Epithelial cell of esophagus (primary cell): Measurements from ENCODE around the gene SEMA6B.

Experiments
- DNase-seq: peaks from one replicate; pipeline ENCODE4 v3.0.0; 2010; ENCODE audit warnings: low read depth
- H3K4me3 ChIP-seq: 2 replicates; pipeline ENCODE4 v1.5.1; 2011; ENCODE audit warnings: mild to moderate bottlenecking, low read length, control low read depth
- TF ChIP-seq, protein P1 (sequence below): IDR thresholded peaks from 2 replicates; pipeline ENCODE4 v1.5.1; 2011; ENCODE audit warnings: low read depth, mild to moderate bottlenecking, low read length, control low read depth, inconsistent platforms; ENCODE audit not compliant: insufficient read depth; ENCODE audit errors: missing control alignments

Gene SEMA6B

DNA sequence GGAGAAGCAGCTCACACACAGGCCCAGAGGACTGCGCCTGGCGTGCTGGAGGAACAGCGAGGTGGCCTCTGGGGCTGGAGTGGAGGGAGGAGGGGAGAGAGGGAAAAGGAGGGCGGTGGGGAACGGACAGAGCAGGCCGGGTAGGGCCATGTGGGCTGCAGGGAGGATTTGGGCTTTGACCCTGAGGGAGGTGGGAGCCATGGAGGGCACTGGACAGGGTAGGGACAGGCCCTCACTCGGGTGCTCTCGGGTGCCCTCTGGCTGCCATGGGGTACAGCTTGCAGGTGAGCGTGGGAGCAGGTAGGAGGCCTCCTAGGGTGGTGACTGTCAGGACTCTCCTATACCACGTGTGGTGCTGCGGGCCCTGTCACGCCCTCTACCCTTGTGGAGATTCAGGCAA lies 64.0 kb downstream of the SEMA6B start:
- no peak overlapping the region for H3K4me3 ChIP-seq

DNA sequence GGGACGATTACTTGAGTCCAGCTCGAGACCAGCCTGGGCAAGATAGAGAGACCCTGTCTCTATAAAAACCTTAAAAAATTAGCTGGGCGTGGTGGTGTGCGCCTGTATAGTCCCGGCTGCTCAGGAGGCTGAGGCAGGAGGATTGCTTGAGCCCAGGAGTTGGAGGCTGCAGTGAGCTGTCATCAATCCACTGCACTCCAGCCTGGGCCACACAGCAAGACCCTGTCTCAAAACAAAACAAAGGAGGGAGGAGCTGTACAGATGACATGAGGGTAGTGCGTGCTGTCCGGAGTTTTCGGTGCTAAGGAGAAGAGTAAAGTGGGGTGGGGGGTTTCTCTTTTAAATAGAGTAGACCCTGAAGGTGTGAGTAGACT lies 64.8 kb downstream of the SEMA6B start:
- TF ChIP-seq, protein P1, sequence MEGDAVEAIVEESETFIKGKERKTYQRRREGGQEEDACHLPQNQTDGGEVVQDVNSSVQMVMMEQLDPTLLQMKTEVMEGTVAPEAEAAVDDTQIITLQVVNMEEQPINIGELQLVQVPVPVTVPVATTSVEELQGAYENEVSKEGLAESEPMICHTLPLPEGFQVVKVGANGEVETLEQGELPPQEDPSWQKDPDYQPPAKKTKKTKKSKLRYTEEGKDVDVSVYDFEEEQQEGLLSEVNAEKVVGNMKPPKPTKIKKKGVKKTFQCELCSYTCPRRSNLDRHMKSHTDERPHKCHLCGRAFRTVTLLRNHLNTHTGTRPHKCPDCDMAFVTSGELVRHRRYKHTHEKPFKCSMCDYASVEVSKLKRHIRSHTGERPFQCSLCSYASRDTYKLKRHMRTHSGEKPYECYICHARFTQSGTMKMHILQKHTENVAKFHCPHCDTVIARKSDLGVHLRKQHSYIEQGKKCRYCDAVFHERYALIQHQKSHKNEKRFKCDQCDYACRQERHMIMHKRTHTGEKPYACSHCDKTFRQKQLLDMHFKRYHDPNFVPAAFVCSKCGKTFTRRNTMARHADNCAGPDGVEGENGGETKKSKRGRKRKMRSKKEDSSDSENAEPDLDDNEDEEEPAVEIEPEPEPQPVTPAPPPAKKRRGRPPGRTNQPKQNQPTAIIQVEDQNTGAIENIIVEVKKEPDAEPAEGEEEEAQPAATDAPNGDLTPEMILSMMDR = no peak
- no peak for DNase-seq
- no peak overlapping the region for H3K4me3 ChIP-seq

More for the DNA sequence above, 64.0 kb downstream of the SEMA6B start:
- TF ChIP-seq, protein P1 = peak; percentile 50
- peak; percentile 46 for DNase-seq

DNA sequence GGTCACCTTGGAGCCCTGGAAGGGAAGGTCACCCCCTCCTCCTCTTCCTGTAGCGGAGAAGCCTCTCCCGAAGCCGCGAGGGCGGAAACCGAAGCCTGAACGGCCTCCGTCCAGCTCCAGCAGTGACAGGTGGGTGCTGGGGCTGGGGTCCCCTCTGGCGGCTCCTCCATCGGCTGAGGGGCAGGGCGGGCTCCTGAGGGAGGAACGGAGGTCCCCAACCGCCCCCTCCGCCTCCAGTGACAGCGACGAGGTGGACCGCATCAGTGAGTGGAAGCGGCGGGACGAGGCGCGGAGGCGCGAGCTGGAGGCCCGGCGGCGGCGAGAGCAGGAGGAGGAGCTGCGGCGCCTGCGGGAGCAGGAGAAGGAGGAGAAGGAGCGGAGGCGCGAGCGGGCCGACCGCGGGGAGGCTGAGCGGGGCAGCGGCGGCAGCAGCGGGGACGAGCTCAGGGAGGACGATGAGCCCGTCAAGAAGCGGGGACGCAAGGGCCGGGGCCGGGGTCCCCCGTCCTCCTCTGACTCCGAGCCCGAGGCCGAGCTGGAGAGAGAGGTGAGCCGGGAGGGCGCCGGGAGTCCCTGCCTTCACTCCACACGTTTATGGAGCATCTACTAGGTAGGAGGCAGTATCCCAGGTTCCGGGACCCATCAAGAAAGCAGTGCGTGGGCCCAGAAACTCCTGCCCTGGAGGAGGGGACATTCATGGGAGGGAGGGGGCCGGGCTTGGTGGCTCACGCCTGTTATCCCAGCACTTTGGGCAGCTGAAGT lies 65.4 kb downstream of the SEMA6B start:
- no peak overlapping the region for H3K4me3 ChIP-seq
- TF ChIP-seq, protein P1 = no peak
- no peak for DNase-seq

DNA sequence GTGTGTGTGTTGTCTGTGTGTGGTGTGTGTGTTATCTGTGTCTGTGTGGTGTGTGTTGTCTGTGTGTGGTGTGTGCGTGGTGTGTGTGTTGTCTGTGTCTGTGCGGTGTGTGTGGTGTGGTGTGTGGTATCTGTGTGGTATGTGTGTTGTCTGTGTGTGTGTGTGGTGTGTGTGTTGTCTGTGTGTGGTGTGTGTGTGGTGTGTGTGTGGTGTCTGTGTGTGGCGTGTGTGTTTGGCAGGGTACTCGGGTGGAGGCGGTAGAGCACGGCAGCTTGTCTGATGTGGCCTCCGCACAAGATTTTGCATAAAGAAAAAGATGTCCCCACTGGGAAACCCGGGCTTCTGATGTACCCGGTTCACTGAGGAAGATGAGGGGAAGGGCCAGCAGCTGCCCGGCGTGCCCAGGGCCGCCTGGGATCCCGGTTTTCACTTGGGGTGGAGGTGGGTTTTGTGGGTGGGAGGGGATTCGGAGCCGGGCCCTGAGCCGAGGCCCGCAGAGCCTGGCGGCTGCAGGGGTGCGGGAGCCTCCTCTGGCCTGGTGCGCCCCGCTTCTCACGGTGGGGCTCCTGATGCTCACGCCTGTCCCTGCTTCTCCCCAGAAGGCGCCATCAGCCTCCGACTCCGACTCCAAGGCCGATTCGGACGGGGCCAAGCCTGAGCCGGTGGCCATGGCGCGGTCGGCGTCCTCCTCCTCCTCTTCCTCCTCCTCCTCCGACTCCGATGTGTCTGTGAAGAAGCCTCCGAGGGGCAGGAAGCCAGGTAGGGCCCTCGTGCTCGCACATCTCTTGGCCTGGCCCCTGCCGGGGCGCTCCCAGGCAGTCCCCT lies 66.2 kb downstream of the SEMA6B start:
- H3K4me3 ChIP-seq = no peak overlapping the region
- TF ChIP-seq, protein P1 = no peak
- no peak for DNase-seq
